Measurements from ENCODE around the gene CYP2E1. TPM values are rescaled to one million over a fixed set of nuclear protein-coding genes. Genes with fewer than 3 reads are reported as not detected.
"Not testable (repeated sequence)": the region's sequence is repeated elsewhere in the genome, so short reads cannot be mapped to it uniquely, and the experiment has no call there.

The CYP2E1 gene
- total RNA-seq, 1 experiment from 2014 or later = 0.90 TPM

GRCh38 chr10:133573460-133573859 lies 46.3 kb downstream of the CYP2E1 start:
- not testable (repeated sequence) for DNase-seq; H3K4me3 ChIP-seq (ENCODE audit: insufficient read depth, low read depth, low read length); H3K36me3 ChIP-seq (replicated peaks; ENCODE audit: control insufficient read depth, insufficient read depth, low read length); H3K27me3 ChIP-seq (ENCODE audit: control insufficient read depth, insufficient read depth, low read length)

DNA sequence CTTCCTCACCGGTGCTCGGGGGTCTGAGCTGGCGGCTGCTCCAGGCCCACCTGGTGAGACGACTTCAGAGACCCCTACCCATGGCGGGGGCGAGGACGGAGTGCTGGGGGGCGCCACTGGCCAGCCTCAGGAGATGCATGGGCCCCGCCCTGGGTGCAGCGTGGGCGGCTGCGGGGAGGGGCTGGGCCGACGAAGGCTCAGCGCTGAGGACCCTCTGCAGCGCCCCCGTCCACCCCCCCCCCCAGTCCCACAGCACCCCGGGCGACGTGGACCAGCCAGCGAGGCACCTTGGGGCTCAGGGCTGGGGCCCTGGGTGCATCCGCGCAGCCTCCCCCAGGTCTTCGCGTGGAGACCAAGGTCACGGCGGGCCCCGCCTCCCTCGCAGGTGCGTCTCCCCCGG lies 49.9 kb downstream of the CYP2E1 start:
- not testable (repeated sequence) for H3K27me3 ChIP-seq (ENCODE audit: control insufficient read depth, insufficient read depth, low read length); DNase-seq; H3K36me3 ChIP-seq (replicated peaks; ENCODE audit: control insufficient read depth, insufficient read depth, low read length); H3K4me3 ChIP-seq (ENCODE audit: insufficient read depth, low read depth, low read length)

Other genes with a start within 250 kb of the CYP2E1 start
- gene TUBGCP2, start 218.5 kb upstream of the CYP2E1 start, total RNA-seq (2014; rRNA removed; shearing (Covaris generic)) = 46.4 and 47.1 TPM in 2 replicates
- gene ZNF511, start 218.4 kb upstream of the CYP2E1 start, total RNA-seq (2014; rRNA removed; shearing (Covaris generic)) = 46.9 and 48.7 TPM in 2 replicates
- 2.2 TPM in 1 of 2 replicates, not detected in the other for gene CALY, start 190.5 kb upstream of the CYP2E1 start, total RNA-seq (2014; rRNA removed; shearing (Covaris generic))
- not detected in 2 replicates for gene PRAP1, start 180.0 kb upstream of the CYP2E1 start, total RNA-seq (2014; rRNA removed; shearing (Covaris generic))
- gene FUOM, start 169.3 kb upstream of the CYP2E1 start, total RNA-seq (2014; rRNA removed; shearing (Covaris generic)) = 27.2 and 50.5 TPM in 2 replicates
- gene ECHS1, start 154.0 kb upstream of the CYP2E1 start, total RNA-seq (2014; rRNA removed; shearing (Covaris generic)) = 88.2 and 108 TPM in 2 replicates
- 1.3 and 4.1 TPM in 2 replicates for gene PAOX, start 148.1 kb upstream of the CYP2E1 start, total RNA-seq (2014; rRNA removed; shearing (Covaris generic))
- 31.5 and 52.6 TPM in 2 replicates for gene MTG1, start 133.2 kb upstream of the CYP2E1 start, total RNA-seq (2014; rRNA removed; shearing (Covaris generic))
- 0.18 TPM in 1 of 2 replicates, not detected in the other for gene SPRN, start 102.7 kb upstream of the CYP2E1 start, total RNA-seq (2014; rRNA removed; shearing (Covaris generic))
- gene SCART1, start 73.4 kb upstream of the CYP2E1 start, total RNA-seq (2014; rRNA removed; shearing (Covaris generic)) = 0.03 and 0.44 TPM in 2 replicates
- not detected in 2 replicates for gene SYCE1, start 38.2 kb downstream of the CYP2E1 start, total RNA-seq (2014; rRNA removed; shearing (Covaris generic))
- 0.45 TPM in 1 of 2 replicates, not detected in the other for gene FRG2B, start 99.4 kb downstream of the CYP2E1 start, total RNA-seq (2014; rRNA removed; shearing (Covaris generic))